GM18508 (cell line): Measurements from ENCODE around the gene TM9SF4.

Source experiments
- ATAC-seq: cut with Tn5 transposase; IDR thresholded peaks from one replicate; pipeline ENCODE4 v1.9.1; 2021; ENCODE audit warnings: moderate number of reproducible peaks; ENCODE audit not compliant: insufficient read depth, unreplicated experiment

Gene TM9SF4

GRCh38 chr20:32204205-32205109, 94.9 kb downstream of the TM9SF4 start:
- ATAC-seq: no peak

- no peak for ATAC-seq
Observed at GRCh38 chr20:32205110-32205842, 95.8 kb downstream of the TM9SF4 start.

GRCh38 chr20:32205843-32206759, 96.6 kb downstream of the TM9SF4 start:
- no peak for ATAC-seq

- ATAC-seq: no peak
Observed at GRCh38 chr20:32206760-32207625, 97.5 kb downstream of the TM9SF4 start.

- ATAC-seq: no peak
Observed at GRCh38 chr20:32207626-32208498, 98.3 kb downstream of the TM9SF4 start, which contains the start of the genes PLAGL2 and POFUT1. PLAGL2 (minus strand) TSS chr20:32207743; CDS start chr20:32202178, 5,565 bp downstream. POFUT1 (plus strand) TSS chr20:32207880; CDS start chr20:32207942, 62 bp downstream.

- no peak for ATAC-seq
Observed at GRCh38 chr20:32208499-32209154, 99.1 kb downstream of the TM9SF4 start.

- ATAC-seq: no peak
Observed at GRCh38 chr20:32209850-32210605, 100.5 kb downstream of the TM9SF4 start.

- no peak for ATAC-seq
Observed at GRCh38 chr20:32213870-32214269, 104.4 kb downstream of the TM9SF4 start.

GRCh38 chr20:32215147-32215546, 105.6 kb downstream of the TM9SF4 start:
- ATAC-seq: no peak

GRCh38 chr20:32215729-32216128, 106.2 kb downstream of the TM9SF4 start:
- ATAC-seq: no peak

- ATAC-seq: no peak
Observed at GRCh38 chr20:32216179-32217142, 106.9 kb downstream of the TM9SF4 start.
